ENCODE results near the gene TLR9.

The TLR9 gene

DNA sequence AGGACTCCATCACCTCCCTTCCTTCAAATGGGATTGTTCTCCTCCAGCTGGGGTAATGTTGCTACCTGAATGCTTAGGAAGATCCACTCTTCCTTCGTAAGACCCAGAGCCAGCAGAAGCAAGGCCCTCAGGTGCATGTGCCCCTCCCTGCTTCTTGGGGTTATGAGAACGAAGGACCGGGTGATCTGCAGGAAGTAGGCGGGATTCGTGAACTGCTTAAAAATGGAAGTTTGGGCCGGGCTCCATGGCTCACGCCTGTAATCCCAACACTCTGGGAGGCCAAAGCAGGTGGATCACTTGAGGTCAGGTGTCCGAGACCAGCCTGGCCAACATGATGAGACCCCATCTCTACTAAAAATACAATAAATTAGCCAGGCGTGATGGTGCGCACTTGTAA is 8.0 kb downstream of the TLR9 start:
- no peak for DNase-seq (ENCODE audit: low read depth in 2 of 2)

DNA sequence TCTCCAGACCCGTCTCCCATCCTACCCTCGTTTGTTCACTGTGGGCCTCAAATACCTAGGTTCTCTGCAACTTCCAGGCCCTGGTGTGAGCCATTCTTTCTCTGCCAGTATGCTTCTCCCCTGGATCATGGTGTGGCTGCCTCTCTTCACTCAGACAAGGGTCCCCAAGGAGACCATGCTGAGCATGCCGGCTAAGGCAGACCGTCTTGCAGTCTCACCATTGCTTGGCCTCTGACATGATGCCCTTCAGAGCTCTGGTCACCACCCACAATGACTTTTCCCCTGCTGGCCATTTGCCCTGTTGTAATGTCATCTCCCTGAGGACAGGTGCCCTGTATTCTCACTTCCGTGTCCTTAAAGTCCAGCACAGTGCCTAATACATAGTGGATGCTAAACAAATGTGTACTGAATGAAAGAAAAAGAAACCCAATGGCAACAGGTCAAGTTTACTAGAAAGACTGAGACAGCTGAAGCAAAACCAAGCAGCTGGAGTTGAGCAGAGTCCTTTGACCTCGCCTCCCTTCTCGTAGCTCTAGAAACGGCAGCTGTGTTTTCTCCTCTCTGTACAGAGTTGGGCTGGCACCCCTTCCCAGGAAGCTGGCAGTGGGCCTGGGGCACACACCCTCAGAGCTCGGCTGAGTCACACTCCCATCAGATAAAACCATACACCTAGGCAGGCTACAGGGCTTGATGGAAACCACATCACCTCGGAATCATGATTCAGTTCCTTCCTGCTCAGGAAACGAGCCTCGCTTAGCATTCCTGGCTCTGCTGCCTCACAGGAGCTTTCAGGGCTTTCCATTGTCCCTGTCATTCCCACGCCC is 8.6 kb downstream of the TLR9 start:
- no peak for DNase-seq (ENCODE audit: low read depth in 2 of 2)

GRCh38 chr3:52215351-52215750 is 10.1 kb downstream of the TLR9 start:
- no peak for DNase-seq (ENCODE audit: low read depth in 2 of 2)

GRCh38 chr3:52213901-52214300 is 11.5 kb downstream of the TLR9 start:
- DNase-seq (ENCODE audit: low read depth in 2 of 2), result no peak

DNA sequence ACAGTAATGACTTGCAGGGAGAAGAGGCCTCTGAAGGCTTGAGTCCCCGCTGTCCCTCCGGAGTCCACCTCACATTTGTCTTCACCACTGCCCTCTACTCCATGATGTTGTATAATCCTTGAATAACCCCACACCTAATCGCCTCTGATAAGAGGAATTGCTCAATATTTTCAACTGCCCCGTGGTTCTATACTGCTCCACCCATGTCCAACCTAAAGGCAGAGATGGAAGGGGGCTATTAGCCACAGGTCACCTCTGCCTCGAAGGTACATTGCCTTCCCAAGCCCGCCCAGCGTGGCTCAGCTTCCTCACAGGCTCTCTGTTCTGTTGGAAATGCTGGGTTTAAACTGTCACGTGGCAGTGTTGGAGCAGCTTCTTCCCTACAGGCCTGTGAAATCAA is 12.4 kb downstream of the TLR9 start:
- DNase-seq (ENCODE audit: low read depth in 2 of 2), result no peak

GRCh38 chr3:52211268-52211891 is 14.1 kb downstream of the TLR9 start:
- DNase-seq (ENCODE audit: low read depth in 2 of 2), result no peak

DNA sequence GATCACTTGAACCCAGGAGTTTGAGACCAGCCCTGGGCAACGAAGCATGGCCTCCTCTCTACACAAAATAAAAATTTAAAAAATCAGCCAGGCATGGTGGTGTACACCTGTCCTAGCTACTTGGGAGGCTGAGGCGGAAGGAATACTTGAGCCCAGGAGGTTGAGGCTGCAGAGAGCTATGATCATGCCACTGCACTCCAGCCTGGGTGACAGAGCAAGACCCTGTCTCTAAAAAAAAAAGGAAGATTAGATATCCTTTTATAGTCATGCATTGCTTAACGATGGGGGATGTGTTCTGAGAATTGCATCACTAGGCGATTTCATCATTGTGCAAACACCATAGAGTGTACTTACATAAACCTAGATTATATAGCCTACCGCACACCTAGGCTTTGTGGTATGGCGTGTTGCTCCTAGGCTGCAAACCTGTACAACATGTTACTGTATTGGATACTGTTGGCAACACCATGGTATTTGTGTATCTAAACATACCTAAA is 14.8 kb downstream of the TLR9 start:
- DNase-seq (ENCODE audit: low read depth in 2 of 2), result no peak

- no peak for DNase-seq (ENCODE audit: low read depth in 2 of 2)
These were observed 15.4 kb downstream of the TLR9 start for GRCh38 chr3:52210037-52210436.

GRCh38 chr3:52208556-52208955 is 16.9 kb downstream of the TLR9 start:
- no peak for DNase-seq (ENCODE audit: low read depth in 2 of 2)

DNA sequence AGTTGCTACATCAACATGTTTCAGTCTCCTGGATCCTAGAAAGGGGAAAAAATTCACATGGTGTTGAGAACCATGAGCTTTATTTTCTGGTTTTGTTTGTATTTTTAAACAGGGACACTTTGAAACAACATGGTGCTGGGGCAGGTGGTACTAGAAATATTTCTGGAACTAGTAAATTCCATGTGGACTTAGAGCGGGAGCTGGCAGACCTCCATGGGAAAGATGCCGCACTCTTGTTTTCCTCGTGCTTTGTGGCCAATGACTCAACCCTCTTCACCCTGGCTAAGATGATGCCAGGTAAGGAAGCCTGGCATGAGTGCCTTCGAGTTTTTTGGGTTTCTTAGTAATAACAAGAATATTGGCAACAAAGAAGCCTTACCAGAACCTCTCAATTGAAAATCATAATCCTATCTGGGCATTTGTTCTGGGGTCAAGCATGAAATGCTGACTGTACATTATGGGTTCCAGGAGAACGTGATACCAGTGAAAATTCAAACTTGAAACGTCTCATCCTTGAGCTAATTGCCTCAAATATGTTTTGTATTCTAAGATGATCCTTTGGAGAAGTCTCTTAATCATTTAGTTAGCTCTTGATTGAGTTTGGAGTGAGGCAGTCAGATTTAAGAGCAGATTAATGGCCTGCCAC is 19.6 kb downstream of the TLR9 start:
- DNase-seq (ENCODE audit: low read depth in 2 of 2), result no peak

- no peak for DNase-seq (ENCODE audit: low read depth in 2 of 2)
These were observed 20.9 kb downstream of the TLR9 start for GRCh38 chr3:52204337-52205073.

GRCh38 chr3:52203701-52204100 is 21.7 kb downstream of the TLR9 start:
- no peak for DNase-seq (ENCODE audit: low read depth in 2 of 2)

DNA sequence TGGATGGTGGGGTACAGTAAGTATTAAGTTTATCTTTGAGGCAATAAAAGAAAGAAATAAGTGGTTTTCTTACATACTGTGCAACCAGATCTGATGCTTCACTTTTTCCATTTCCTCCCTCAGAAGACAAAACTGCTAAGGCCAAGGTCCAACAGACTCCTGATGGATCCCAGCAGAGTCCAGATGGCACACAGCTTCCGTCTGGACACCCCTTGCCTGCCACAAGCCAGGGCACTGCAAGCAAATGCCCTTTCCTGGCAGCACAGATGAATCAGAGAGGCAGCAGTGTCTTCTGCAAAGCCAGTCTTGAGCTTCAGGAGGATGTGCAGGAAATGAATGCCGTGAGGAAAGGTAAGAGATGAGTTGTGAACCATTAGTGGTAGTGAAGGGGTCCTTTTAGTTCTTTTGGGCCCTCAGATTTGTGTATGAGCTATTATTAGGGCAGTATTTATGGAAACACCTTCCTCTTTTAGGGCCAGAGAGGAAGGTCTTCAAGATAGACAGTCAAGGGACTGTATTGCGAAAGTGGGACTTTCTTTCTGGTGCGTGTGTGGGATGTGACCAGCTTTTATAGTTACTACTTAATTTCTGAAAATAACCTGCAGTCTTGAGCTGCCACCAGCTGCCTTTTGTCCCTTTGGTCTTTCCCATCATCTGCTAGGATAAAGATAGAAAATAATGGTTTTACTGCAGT is 22.9 kb downstream of the TLR9 start:
- DNase-seq (ENCODE audit: low read depth in 2 of 2), result no peak

DNA sequence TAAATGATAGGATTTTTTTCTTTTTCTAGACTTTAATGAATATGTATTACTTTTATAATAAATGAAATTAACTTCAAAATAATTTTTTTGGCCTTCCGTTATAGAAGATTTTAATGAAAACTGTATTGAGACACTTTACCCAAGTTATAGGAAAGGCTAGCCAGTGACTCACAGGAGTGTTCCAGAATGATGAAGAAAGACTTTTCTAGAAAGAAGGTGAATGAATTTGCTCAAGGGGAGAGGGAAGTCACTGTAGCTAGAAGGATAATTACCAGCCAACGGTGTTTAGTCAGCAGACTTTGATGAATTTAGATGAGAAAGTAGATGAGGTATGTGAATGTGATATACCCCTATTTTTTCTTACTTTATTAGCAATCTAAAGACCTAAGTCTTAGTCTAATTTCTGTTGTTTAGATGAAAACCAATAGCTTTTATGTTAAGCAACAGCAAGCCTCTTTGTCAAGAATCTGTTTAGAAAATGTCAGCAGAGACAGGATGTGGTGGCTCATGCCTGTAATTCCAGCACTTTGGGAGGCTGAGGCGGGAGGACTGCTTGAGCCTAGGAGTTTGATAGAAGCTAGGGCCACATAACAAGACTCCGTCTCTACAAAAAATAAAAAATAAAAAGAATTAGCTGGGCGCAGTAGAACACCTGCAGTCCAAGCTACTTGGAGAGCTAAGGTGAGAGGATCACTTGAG is 24.3 kb downstream of the TLR9 start:
- DNase-seq (ENCODE audit: low read depth in 2 of 2), result no peak

- no peak for DNase-seq (ENCODE audit: low read depth in 2 of 2)
These were observed 26.5 kb downstream of the TLR9 start for GRCh38 chr3:52198643-52199608.

DNA sequence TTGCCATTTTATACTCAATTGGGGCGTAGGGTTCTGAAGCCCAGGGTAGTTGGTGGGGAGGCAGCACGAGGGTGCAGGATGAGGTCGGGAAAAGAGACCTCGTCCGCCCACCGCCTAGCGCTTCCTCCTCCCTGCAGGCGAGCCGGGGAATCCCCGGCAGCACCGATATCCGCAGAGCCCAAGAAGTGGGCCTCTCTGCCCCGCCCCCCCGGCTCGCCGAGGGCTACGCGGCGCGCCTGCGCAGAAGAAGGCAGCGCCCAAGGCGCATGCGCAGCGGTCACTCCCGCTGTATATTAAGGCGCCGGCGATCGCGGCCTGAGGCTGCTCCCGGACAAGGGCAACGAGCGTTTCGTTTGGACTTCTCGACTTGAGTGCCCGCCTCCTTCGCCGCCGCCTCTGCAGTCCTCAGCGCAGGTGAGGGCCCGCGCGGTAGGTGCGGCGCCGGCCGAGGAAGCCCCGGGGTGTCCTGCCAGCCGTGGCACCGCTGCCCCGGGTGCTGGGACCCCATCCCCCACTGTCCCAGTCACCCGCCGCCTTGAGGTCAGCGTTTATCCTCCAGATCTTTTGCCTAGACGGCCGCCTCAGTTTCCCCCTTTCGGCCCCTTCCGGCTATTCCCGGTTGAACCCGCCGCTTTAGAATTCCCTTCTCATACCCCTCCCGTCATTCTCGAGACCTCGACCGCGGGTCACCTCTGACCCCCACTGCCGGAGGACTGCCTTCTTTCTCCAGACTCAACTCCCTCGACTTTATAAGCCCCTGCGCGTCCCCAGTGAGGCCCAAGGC is 27.4 kb downstream of the TLR9 start, which contains the start of gene ALAS1:
Gene ALAS1, plus strand, starts transcription at position 319 of the 784 bp plus-strand sequence. CDS start 1,082 bp downstream, outside the sequence.
- DNase-seq (ENCODE audit: low read depth in 2 of 2), result peak; percentile 92 to 95

GRCh38 chr3:52197499-52197841 is 28.0 kb downstream of the TLR9 start:
- no peak for DNase-seq (ENCODE audit: low read depth in 2 of 2)

- no peak for DNase-seq (ENCODE audit: low read depth in 2 of 2)
These were observed 28.5 kb downstream of the TLR9 start for GRCh38 chr3:52196977-52197376.

DNA sequence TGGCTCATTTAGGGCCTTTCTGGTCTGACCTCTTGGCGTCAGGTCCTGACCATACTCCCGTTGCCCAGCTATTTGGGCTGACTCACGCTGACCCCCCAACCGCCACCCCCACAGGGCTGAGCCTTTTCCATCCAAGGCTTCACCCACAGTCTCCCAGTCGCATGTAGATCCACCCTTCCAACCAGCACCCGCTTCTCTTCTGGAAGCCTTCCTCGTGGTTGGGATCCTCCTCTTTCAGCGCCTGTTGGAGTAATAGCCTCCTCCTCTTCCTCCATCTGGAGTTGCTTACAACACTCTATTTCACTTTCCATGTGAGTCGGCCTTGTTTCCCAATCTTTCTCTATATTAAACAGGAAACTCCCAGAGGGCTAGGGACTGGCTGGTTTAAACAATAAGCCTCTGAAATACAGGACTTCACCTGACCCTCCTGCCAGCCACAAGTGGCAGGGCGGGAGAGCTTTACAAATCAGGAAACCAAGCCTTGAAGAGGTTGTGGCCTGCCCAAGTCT is 29.6 kb downstream of the TLR9 start:
- DNase-seq (ENCODE audit: low read depth in 2 of 2), result no peak

All from activated CD4-positive, alpha-beta T cell treated with anti-CD3 and anti-CD28 coated beads for 24 hours (primary cell).